Vagina (tissue), 2 donors: ENCODE data around the gene ZNF771. TPM values are rescaled to one million over a fixed set of nuclear protein-coding genes. Genes with fewer than 3 reads are reported as not detected.
A peak's percentile ranks its signal among the peaks of the same experiment; 100 is the strongest.

Source experiments
- DNase-seq, 2 donors: peaks; one replicate each; pipeline ENCODE4 v3.0.0-alpha.2; 2017; ENCODE audit errors: extremely low spot score in 2 of 2
- H3K27ac ChIP-seq: fragments of 200-600 bp; sonication (generic); one replicate; pipeline ENCODE4 v1.5.1; 2019
- H3K27me3 ChIP-seq: fragments of 200-600 bp; sonication (generic); one replicate; pipeline ENCODE4 v1.5.1; 2019
- H3K36me3 ChIP-seq, 2 donors: fragments of 200-600 bp; sonication (generic); one replicate each; pipeline ENCODE4 v1.5.1; 2017 to 2019
- H3K4me1 ChIP-seq: fragments of 200-600 bp; sonication (generic); one replicate; pipeline ENCODE4 v1.5.1; 2019
- H3K4me3 ChIP-seq, 2 donors: fragments of 200-600 bp; sonication (generic); 1 replicate in 1 of 2; 2 replicates in 1 of 2; pipeline ENCODE4 v1.5.1; 2016 to 2019
- H3K9me3 ChIP-seq: fragments of 200-600 bp; sonication (generic); one replicate; pipeline ENCODE4 v1.5.1; 2019
- CTCF ChIP-seq, 3 experiments: fragments of 450-650 bp in 2 of 3; fragments of 200-600 bp in 1 of 3; sonication (generic) in 1 of 3; IDR thresholded peaks; one replicate each; pipeline ENCODE4 v1.5.1; 2017 to 2019; ENCODE audit warnings: antibody characterized with exemption in 3 of 3, mild to moderate bottlenecking in 2 of 3, moderate library complexity in 2 of 3
- POLR2A ChIP-seq, 2 donors: fragments of 450-650 bp; IDR thresholded peaks; one replicate each; pipeline ENCODE4 v1.6.1; 2017; ENCODE audit warnings: antibody characterized with exemption in 2 of 2, mild to moderate bottlenecking in 2 of 2, moderate library complexity in 2 of 2
- POLR2AphosphoS5 ChIP-seq, 2 donors: sonication (generic); formaldehyde crosslinking; IDR thresholded peaks; one replicate each; pipeline ENCODE4 v1.9.0; 2017; ENCODE audit warnings: antibody characterized with exemption in 2 of 2, mild to moderate bottlenecking in 2 of 2, low read depth in 1 of 2; ENCODE audit not compliant: insufficient read depth in 1 of 2
- intact Hi-C: fragments of 100-400 bp; cut with DNase I; formaldehyde crosslinking; loops from one replicate; pipeline ENCODE4 v1.15.1; 2023
- total RNA-seq: library from RNA; depleted of rRNA; stranded (reverse); fragments of >200 nt; gene quantifications from one replicate; pipeline ENCODE4 v1.2.3, GENCODE V29; 2016

ZNF771 gene
- total RNA-seq, 1 donor from 2014 or later, result 42.7 TPM

DNA sequence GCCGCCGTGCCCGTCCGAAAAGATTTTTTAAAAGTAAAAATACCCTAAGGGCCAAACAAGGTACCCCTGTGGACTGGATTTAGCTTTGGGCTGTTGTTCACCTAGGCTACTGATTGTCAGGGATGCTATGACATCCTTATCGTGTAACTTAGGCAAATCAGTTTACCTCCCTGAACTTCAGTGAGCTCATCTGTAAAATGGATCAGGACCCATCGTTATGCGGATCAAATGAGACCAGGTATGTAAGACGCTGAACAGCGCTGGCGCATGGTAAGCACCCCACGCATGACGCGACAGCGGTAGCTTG, 658 bp upstream of the ZNF771 start:
- no peak for TF ChIP-seq POLR2AphosphoS5 (IDR thresholded peaks at IDR 0.05; ENCODE audit: insufficient read depth in 1 of 2, low read depth in 1 of 2)
- DNase-seq, result no peak
- H3K4me1 ChIP-seq, result peaks cover 28% of the 10 kb centered on the region
- H3K4me3 ChIP-seq, result peak overlapping the region; percentile 73 to 74
- H3K36me3 ChIP-seq, result peaks cover 0 to 5% of the 10 kb centered on the region in 2 donors
- H3K27me3 ChIP-seq, result no peaks in the 10 kb centered on the region
- intact Hi-C loops, result loop anchor here (10.0 kb wide), 1 partner anchor 342 kb away; the partner anchor contains the start of gene ALDOA
- H3K9me3 ChIP-seq, result no peaks in the 10 kb centered on the region
- peak overlapping the region; percentile 79 for H3K27ac ChIP-seq

DNA sequence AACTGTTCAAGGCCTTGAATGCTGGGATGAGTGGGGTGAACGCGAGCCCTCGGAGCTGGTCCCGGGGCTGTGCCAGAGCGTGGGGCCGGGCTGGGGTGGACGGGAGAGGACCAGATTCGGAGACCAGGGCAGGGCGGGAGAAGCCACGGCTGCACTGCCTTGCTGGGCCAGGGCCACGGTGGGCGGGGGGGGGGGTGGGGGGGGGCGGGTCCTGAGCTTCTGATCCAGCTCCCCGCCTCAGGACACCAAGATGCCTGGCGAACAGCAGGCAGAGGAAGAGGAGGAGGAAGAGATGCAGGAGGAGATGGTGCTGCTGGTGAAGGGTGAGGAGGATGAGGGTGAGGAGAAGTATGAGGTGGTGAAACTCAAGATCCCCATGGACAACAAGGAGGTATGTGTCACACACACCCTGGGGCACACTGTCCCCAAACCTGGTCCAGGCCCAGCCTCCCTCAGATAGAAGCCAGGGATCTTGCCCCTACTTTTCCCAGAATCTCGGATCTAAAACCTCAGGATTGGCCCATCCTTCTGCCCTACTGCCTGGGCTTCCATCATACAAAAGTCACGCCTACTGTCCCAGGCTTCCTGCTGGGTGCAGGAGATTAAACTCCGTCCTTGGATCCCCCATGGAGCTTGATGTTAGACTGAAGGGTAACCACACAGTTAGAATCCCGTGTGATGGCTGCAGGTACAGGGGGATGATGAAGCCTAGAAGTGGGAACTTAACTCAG, 563 bp downstream of the ZNF771 start:
- TF ChIP-seq POLR2AphosphoS5 (IDR thresholded peaks at IDR 0.05; ENCODE audit: insufficient read depth in 1 of 2, low read depth in 1 of 2) (no peak), POLR2A (IDR thresholded peaks at IDR 0.05) (no peak), CTCF (IDR thresholded peaks at IDR 0.05) (no peak)
- DNase-seq, result no peak
- intact Hi-C loops, result loop anchor here (10.0 kb wide), 1 partner anchor 343 kb away; the partner anchor contains the start of gene ALDOA
- H3K36me3 ChIP-seq, result peaks cover 0 to 5% of the 10 kb centered on the region in 2 donors
- H3K27me3 ChIP-seq, result no peaks in the 10 kb centered on the region
- no peaks in the 10 kb centered on the region for H3K9me3 ChIP-seq
- H3K4me1 ChIP-seq, result peaks cover 28% of the 10 kb centered on the region
- peak overlapping the region; percentile 73 to 74 for H3K4me3 ChIP-seq
- peak overlapping the region; percentile 79 for H3K27ac ChIP-seq

- Histone ChIP-seq H3K4me1 (peaks cover 28% of the 10 kb centered on the region), H3K9me3 (no peaks in the 10 kb centered on the region), H3K36me3 (peaks cover 0 to 5% of the 10 kb centered on the region in 2 donors), H3K4me3 (peak overlapping the region in 1 of 2 donors; percentile 8), H3K27me3 (no peaks in the 10 kb centered on the region), H3K27ac (peak overlapping the region; percentile 39)
- TF ChIP-seq POLR2A (IDR thresholded peaks at IDR 0.05) (no peak), CTCF (IDR thresholded peaks at IDR 0.05) (peak; percentile 88 to 90 (median 89)), POLR2AphosphoS5 (IDR thresholded peaks at IDR 0.05; ENCODE audit: insufficient read depth in 1 of 2, low read depth in 1 of 2) (peak; percentile 25 to 63)
- intact Hi-C loops, result loop anchor here (10.0 kb wide), 1 partner anchor 345 kb away; the partner anchor contains the start of gene ALDOA
- no peak for DNase-seq
These were observed 2.0 kb downstream of the ZNF771 start for GRCh38 chr16:30409125-30410060.

GRCh38 chr16:30413112-30413806, 5.9 kb downstream of the ZNF771 start:
- Histone ChIP-seq H3K36me3 (peaks cover 0 to 5% of the 10 kb centered on the region in 2 donors), H3K9me3 (no peaks in the 10 kb centered on the region), H3K27me3 (no peaks in the 10 kb centered on the region), H3K4me3 (no peak overlapping the region), H3K4me1 (peaks cover 26% of the 10 kb centered on the region), H3K27ac (no peak overlapping the region)
- DNase-seq, result no peak
- TF ChIP-seq POLR2AphosphoS5 (IDR thresholded peaks at IDR 0.05; ENCODE audit: insufficient read depth in 1 of 2, low read depth in 1 of 2), result no peak
- no peak for TF ChIP-seq CTCF (IDR thresholded peaks at IDR 0.05)
- TF ChIP-seq POLR2A (IDR thresholded peaks at IDR 0.05), result no peak
- intact Hi-C loops, result no loop called here

- peaks cover 21% of the 10 kb centered on the region for H3K4me1 ChIP-seq
- H3K27ac ChIP-seq, result no peak overlapping the region
- intact Hi-C loops, result no loop called here
- TF ChIP-seq POLR2A (IDR thresholded peaks at IDR 0.05) (no peak), POLR2AphosphoS5 (IDR thresholded peaks at IDR 0.05; ENCODE audit: insufficient read depth in 1 of 2, low read depth in 1 of 2) (no peak), CTCF (IDR thresholded peaks at IDR 0.05) (no peak)
- peaks cover 0 to 5% of the 10 kb centered on the region in 2 donors for H3K36me3 ChIP-seq
- H3K4me3 ChIP-seq, result no peak overlapping the region
- DNase-seq, result no peak
- no peaks in the 10 kb centered on the region for H3K27me3 ChIP-seq
- no peaks in the 10 kb centered on the region for H3K9me3 ChIP-seq
These were observed 6.8 kb downstream of the ZNF771 start for GRCh38 chr16:30414159-30414558.
